Fibroblast of lung (primary cell): Measurements from ENCODE around the gene AACS.

Source experiments
- EZH2 ChIP-seq: IDR thresholded peaks from 2 replicates; pipeline ENCODE4 v1.5.1; 2012; ENCODE audit warnings: low read length, control low read depth, mild to moderate bottlenecking; ENCODE audit errors: missing control alignments
- TF ChIP-seq, protein P1 (sequence below), 2 donors: IDR thresholded peaks in 1 of 2; conservative IDR thresholded peaks in 1 of 2; 1 replicate in 1 of 2; 2 replicates in 1 of 2; pipeline ENCODE4 v1.5.1; 2011 to 2012; ENCODE audit warnings: low read length in 2 of 2, control low read depth in 1 of 2, inconsistent platforms in 1 of 2, low read depth in 1 of 2, mild to moderate bottlenecking in 1 of 2

DNA sequence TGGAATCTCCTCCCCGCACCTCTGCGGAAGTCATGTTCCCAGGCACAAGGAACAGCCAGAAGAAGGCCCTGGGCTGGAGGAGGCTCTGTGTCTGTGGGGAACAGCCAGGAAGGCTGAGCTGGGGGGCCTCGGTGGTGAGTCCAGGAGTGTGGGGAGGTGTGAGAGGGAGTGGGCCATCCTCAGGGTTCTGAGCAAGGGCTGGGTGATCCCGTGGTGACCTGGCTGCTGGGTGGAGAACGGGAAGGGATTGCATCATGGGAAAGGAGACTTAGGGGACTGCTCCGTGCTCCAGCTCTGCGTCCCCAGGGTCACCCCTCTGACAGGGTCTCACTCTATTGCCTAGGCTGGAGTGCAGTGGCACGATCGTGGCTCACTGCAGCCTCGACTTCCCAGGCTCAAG, 13.8 kb downstream of the AACS start:
- TF ChIP-seq, protein P1, sequence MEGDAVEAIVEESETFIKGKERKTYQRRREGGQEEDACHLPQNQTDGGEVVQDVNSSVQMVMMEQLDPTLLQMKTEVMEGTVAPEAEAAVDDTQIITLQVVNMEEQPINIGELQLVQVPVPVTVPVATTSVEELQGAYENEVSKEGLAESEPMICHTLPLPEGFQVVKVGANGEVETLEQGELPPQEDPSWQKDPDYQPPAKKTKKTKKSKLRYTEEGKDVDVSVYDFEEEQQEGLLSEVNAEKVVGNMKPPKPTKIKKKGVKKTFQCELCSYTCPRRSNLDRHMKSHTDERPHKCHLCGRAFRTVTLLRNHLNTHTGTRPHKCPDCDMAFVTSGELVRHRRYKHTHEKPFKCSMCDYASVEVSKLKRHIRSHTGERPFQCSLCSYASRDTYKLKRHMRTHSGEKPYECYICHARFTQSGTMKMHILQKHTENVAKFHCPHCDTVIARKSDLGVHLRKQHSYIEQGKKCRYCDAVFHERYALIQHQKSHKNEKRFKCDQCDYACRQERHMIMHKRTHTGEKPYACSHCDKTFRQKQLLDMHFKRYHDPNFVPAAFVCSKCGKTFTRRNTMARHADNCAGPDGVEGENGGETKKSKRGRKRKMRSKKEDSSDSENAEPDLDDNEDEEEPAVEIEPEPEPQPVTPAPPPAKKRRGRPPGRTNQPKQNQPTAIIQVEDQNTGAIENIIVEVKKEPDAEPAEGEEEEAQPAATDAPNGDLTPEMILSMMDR (conservative IDR thresholded peaks at IDR 0.05 in 1 of 2, IDR thresholded peaks at IDR 0.05 in 1 of 2; ENCODE audit: low read depth in 1 of 2, low read length in 2 of 2) = no peak
- TF ChIP-seq EZH2 = no peak
